ENCODE results near the gene KLHDC3. TPM values are rescaled to one million over a fixed set of nuclear protein-coding genes. Genes with fewer than 3 reads are reported as not detected.

Gene KLHDC3
- total and polyA plus RNA-seq, 8 donors: 19.7 to 48.8 (median 29.9) TPM

GRCh38 chr6:43052842-43053544 is 38.9 kb downstream of the KLHDC3 start:
- peak in 4 of 6 donors; percentile 27 to 68 (median 43) for DNase-seq
- peak; percentile 33 to 57 (median 48) for ATAC-seq
- no peaks in the 10 kb centered on the region for H3K9me3 ChIP-seq
- no peaks in the 10 kb centered on the region for H3K27me3 ChIP-seq
- FAIRE-seq: no peak
- H3K36me3 ChIP-seq: peaks cover 0 to 24% (median 0%) of the 10 kb centered on the region in 3 donors
- peak overlapping the region; percentile 77 to 92 (median 85) for H3K27ac ChIP-seq
- peaks cover 3 to 12% (median 7%) of the 10 kb centered on the region in 3 donors for H3K4me1 ChIP-seq
- peak overlapping the region; percentile 46 to 87 (median 69) for H3K4me3 ChIP-seq
- TF ChIP-seq CTCF (IDR thresholded peaks at IDR 0.05): no peak
- WGBS, 2 donors: 8% methylated on average over 20 to 22 of the region's 22 CpGs
- intact Hi-C loops (cut with DNase I): no loop called here

GRCh38 chr6:43053545-43054205 is 39.6 kb downstream of the KLHDC3 start, which contains the start of gene CUL7:
Gene CUL7 (minus strand): TSS chr6:43053851. CDS start chr6:43052788, 1,063 bp downstream.
- intact Hi-C loops (cut with DNase I): no loop called here
- WGBS, 2 donors: 1% methylated on average over 38 to 45 of the region's 45 CpGs
- FAIRE-seq: no peak

GRCh38 chr6:43054206-43054943 is 40.3 kb downstream of the KLHDC3 start:
- Histone ChIP-seq H3K9me3 (no peaks in the 10 kb centered on the region), H3K4me1 (peaks cover 10 to 21% (median 15%) of the 10 kb centered on the region in 3 donors), H3K4me3 (peak overlapping the region in 3 of 4 donors; percentile 46 to 87 (median 76)), H3K27ac (peak overlapping the region; percentile 77 to 92 (median 85)), H3K27me3 (no peaks in the 10 kb centered on the region), H3K36me3 (peaks cover 0 to 17% (median 0%) of the 10 kb centered on the region in 3 donors)
- WGBS, 2 donors: 65 to 67% methylated on average over 16 to 17 of the region's 17 CpGs
- DNase-seq (peak in 2 of 6 donors; percentile 40 to 57), FAIRE-seq (no peak), ATAC-seq (no peak)
- intact Hi-C loops (cut with DNase I): no loop called here
- no peak for TF ChIP-seq CTCF (IDR thresholded peaks at IDR 0.05)

More at GRCh38 chr6:43053545-43054205, 39.6 kb downstream of the KLHDC3 start, which contains the start of gene CUL7:
- no peaks in the 10 kb centered on the region for H3K9me3 ChIP-seq
- H3K4me3 ChIP-seq: peak within 1 kb of the TSS; percentile 46 to 87 (median 69)
- no peaks in the 10 kb centered on the region for H3K27me3 ChIP-seq
- peak; percentile 90 to 96 (median 94) for DNase-seq
- no peak for TF ChIP-seq CTCF (IDR thresholded peaks at IDR 0.05)
- peak; percentile 93 to 97 (median 95) for ATAC-seq
- peaks cover 9 to 19% (median 14%) of the 10 kb centered on the region in 3 donors for H3K4me1 ChIP-seq
- peaks cover 0 to 24% (median 0%) of the 10 kb centered on the region in 3 donors for H3K36me3 ChIP-seq
- H3K27ac ChIP-seq: peak within 1 kb of the TSS; percentile 77 to 92 (median 85)

- no peak for DNase-seq
- no peaks in the 10 kb centered on the region for H3K27me3 ChIP-seq
- WGBS, 2 donors: 73% methylated on average over 8 of the region's 8 CpGs
- H3K36me3 ChIP-seq: peaks cover 0 to 11% (median 0%) of the 10 kb centered on the region in 3 donors
- no peak for FAIRE-seq
- ATAC-seq: no peak
- intact Hi-C loops (cut with DNase I): no loop called here
- H3K4me3 ChIP-seq: no peak overlapping the region
- no peaks in the 10 kb centered on the region for H3K9me3 ChIP-seq
- no peak for TF ChIP-seq CTCF (IDR thresholded peaks at IDR 0.05)
- peaks cover 16 to 28% (median 24%) of the 10 kb centered on the region in 3 donors for H3K4me1 ChIP-seq
- H3K27ac ChIP-seq: no peak overlapping the region
Measured at GRCh38 chr6:43055966-43056365, 41.9 kb downstream of the KLHDC3 start.
